ENCODE results near the gene CMYA5. TPM values are rescaled to one million over a fixed set of nuclear protein-coding genes. Genes with fewer than 3 reads are reported as not detected.

The CMYA5 gene
- total RNA-seq, 2 experiments from 2014 or later, result 0.13 to 0.21 TPM

DNA sequence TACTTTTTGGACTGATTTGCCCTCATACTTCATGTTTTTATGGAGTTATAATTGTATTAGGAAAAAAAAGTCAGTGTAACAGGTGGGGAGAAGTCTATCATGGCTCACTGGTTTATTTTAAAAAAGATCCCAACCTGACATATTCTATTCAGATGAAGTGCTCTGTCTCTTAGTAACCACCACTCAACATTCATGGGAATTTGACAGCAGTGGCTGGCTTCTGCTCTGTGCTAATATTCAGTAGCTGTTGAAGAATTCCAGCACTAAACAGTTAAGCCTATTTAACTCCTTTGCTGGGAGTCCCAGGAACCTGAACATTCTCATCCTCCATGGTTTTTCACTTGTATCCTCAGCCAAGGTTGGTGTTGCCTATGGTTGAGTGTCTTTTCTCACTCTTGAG is 23.1 kb downstream of the CMYA5 start:
- Histone ChIP-seq H3K4me3 (ENCODE audit: low read depth, low read length, poor library complexity, severe bottlenecking) (no peak overlapping the region), H3K27ac (ENCODE audit: low read depth, low read length, poor library complexity, severe bottlenecking) (no peak overlapping the region), H3K4me1 (ENCODE audit: insufficient read depth, low read length, poor library complexity, severe bottlenecking) (no peaks in the 10 kb centered on the region), H3K9me2 (ENCODE audit: insufficient read depth, low read length) (no peaks in the 10 kb centered on the region), H3K9me3 (ENCODE audit: low read length) (no peaks in the 10 kb centered on the region), H2AFZ (ENCODE audit: low read length) (no peak overlapping the region), H4K20me1 (ENCODE audit: insufficient read depth, low read length) (no peaks in the 10 kb centered on the region), H3K79me2 (ENCODE audit: insufficient read depth, low read depth, low read length) (no peaks in the 10 kb centered on the region), H3K36me3 (ENCODE audit: insufficient read depth, low read length) (no peaks in the 10 kb centered on the region), H3K4me2 (ENCODE audit: low read length) (no peak overlapping the region)
- TF ChIP-seq EZH2phosphoT487 (IDR thresholded peaks at IDR 0.05; ENCODE audit: borderline replicate concordance, low read depth, low read length), result no peak
- TF ChIP-seq, protein P1, sequence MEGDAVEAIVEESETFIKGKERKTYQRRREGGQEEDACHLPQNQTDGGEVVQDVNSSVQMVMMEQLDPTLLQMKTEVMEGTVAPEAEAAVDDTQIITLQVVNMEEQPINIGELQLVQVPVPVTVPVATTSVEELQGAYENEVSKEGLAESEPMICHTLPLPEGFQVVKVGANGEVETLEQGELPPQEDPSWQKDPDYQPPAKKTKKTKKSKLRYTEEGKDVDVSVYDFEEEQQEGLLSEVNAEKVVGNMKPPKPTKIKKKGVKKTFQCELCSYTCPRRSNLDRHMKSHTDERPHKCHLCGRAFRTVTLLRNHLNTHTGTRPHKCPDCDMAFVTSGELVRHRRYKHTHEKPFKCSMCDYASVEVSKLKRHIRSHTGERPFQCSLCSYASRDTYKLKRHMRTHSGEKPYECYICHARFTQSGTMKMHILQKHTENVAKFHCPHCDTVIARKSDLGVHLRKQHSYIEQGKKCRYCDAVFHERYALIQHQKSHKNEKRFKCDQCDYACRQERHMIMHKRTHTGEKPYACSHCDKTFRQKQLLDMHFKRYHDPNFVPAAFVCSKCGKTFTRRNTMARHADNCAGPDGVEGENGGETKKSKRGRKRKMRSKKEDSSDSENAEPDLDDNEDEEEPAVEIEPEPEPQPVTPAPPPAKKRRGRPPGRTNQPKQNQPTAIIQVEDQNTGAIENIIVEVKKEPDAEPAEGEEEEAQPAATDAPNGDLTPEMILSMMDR (conservative IDR thresholded peaks at IDR 0.05; ENCODE audit: low read length), result no peak
- no peak for DNase-seq (ENCODE audit: low spot score)
- CTCF ChIA-PET (ENCODE audit: unreplicated experiment), result no interaction called here
- no TSS peak for BruUV-seq (replicated peaks)
- intact Hi-C loops (cut with micrococcal nuclease; ENCODE audit: unreplicated experiment), result no loop called here
- POLR2A ChIA-PET, result no interaction called here

DNA sequence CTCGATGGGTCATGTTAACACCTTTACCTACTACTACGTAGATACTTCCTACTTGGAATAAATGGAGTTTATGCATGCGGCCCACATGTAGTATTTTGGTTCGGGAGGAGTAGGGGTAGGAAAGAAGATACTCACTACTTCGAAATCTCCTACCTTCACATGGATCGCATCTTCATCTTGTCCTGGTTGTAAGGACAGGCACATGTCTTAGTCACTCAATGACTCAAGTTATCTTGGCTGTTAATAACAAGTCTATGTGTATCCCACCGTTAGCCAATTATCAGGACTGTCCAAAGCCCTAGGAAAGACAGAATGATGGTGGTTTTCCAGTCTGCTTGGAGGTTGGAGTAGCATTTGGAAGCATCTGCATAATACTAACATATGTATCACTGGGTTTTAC is 24.1 kb downstream of the CMYA5 start:
- Histone ChIP-seq H2AFZ (ENCODE audit: low read length) (no peak overlapping the region), H3K9me3 (ENCODE audit: low read length) (no peaks in the 10 kb centered on the region), H3K4me3 (ENCODE audit: low read depth, low read length, poor library complexity, severe bottlenecking) (no peak overlapping the region), H3K36me3 (ENCODE audit: insufficient read depth, low read length) (no peaks in the 10 kb centered on the region), H3K4me1 (ENCODE audit: insufficient read depth, low read length, poor library complexity, severe bottlenecking) (no peaks in the 10 kb centered on the region), H3K4me2 (ENCODE audit: low read length) (no peak overlapping the region), H3K9me2 (ENCODE audit: insufficient read depth, low read length) (no peaks in the 10 kb centered on the region), H3K27ac (ENCODE audit: low read depth, low read length, poor library complexity, severe bottlenecking) (no peak overlapping the region), H3K79me2 (ENCODE audit: insufficient read depth, low read depth, low read length) (no peaks in the 10 kb centered on the region), H4K20me1 (ENCODE audit: insufficient read depth, low read length) (no peaks in the 10 kb centered on the region)
- TF ChIP-seq, protein P1 (conservative IDR thresholded peaks at IDR 0.05; ENCODE audit: low read length), result no peak
- TF ChIP-seq EZH2phosphoT487 (IDR thresholded peaks at IDR 0.05; ENCODE audit: borderline replicate concordance, low read depth, low read length), result no peak
- POLR2A ChIA-PET, result interaction anchor here (0.7 kb wide), 1 partner anchor 126 kb away, joined by 3 read pairs; no protein-coding TSS in a partner anchor
- BruUV-seq (replicated peaks), result no TSS peak
- intact Hi-C loops (cut with micrococcal nuclease; ENCODE audit: unreplicated experiment), result no loop called here
- CTCF ChIA-PET (ENCODE audit: unreplicated experiment), result no interaction called here
- DNase-seq (ENCODE audit: low spot score), result no peak

DNA sequence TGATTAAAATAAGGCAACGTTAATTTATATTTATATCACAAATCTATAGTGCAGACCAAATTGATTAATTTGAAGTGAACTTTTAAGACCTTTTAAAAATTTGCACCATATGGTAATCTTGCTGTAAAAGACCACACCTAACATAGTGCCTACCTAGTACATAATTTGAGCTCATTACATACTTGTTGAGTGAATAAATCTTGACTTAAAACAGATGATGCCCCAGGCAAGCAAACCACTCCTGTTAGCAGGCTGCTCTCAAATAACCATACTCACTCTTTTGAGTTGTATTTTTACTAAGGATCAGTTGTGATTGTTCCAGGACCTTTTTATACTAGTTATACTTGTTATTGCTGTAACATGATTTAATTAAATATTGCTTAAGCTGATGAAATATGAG is 27.2 kb downstream of the CMYA5 start:
- intact Hi-C loops (cut with micrococcal nuclease; ENCODE audit: unreplicated experiment), result no loop called here
- ChIA-PET CTCF (ENCODE audit: unreplicated experiment) (no interaction called here), POLR2A (interaction anchor here (0.6 to 1.4 kb wide), 3 partner anchors 10 to 692 kb away, joined by 3 to 4 read pairs (median 3); no protein-coding TSS in a partner anchor)
- TF ChIP-seq, protein P1 (conservative IDR thresholded peaks at IDR 0.05; ENCODE audit: low read length), result no peak
- TF ChIP-seq EZH2phosphoT487 (IDR thresholded peaks at IDR 0.05; ENCODE audit: borderline replicate concordance, low read depth, low read length), result no peak
- Histone ChIP-seq H3K9me3 (ENCODE audit: low read length) (peaks cover 15% of the 10 kb centered on the region), H4K20me1 (ENCODE audit: insufficient read depth, low read length) (no peaks in the 10 kb centered on the region), H3K27ac (ENCODE audit: low read depth, low read length, poor library complexity, severe bottlenecking) (no peak overlapping the region), H3K4me2 (ENCODE audit: low read length) (no peak overlapping the region), H3K36me3 (ENCODE audit: insufficient read depth, low read length) (no peaks in the 10 kb centered on the region), H3K9me2 (ENCODE audit: insufficient read depth, low read length) (no peaks in the 10 kb centered on the region), H3K79me2 (ENCODE audit: insufficient read depth, low read depth, low read length) (no peaks in the 10 kb centered on the region), H3K4me1 (ENCODE audit: insufficient read depth, low read length, poor library complexity, severe bottlenecking) (no peaks in the 10 kb centered on the region), H3K4me3 (ENCODE audit: low read depth, low read length, poor library complexity, severe bottlenecking) (no peak overlapping the region), H2AFZ (ENCODE audit: low read length) (no peak overlapping the region)
- DNase-seq (ENCODE audit: low spot score), result no peak
- no TSS peak for BruUV-seq (replicated peaks)
